Vagina (tissue), 2 donors: ENCODE results near the gene SPPL2A. TPM values are rescaled to one million over a fixed set of nuclear protein-coding genes. Genes with fewer than 3 reads are reported as not detected.

Source experiments
- DNase-seq, 2 donors: peaks; one replicate each; pipeline ENCODE4 v3.0.0-alpha.2; 2017; ENCODE audit errors: extremely low spot score in 2 of 2
- H3K27ac ChIP-seq: fragments of 200-600 bp; sonication (generic); one replicate; pipeline ENCODE4 v1.5.1; 2019
- H3K27me3 ChIP-seq: fragments of 200-600 bp; sonication (generic); one replicate; pipeline ENCODE4 v1.5.1; 2019
- H3K36me3 ChIP-seq, 2 donors: fragments of 200-600 bp; sonication (generic); one replicate each; pipeline ENCODE4 v1.5.1; 2017 to 2019
- H3K4me1 ChIP-seq: fragments of 200-600 bp; sonication (generic); one replicate; pipeline ENCODE4 v1.5.1; 2019
- H3K4me3 ChIP-seq, 2 donors: fragments of 200-600 bp; sonication (generic); 1 replicate in 1 of 2; 2 replicates in 1 of 2; pipeline ENCODE4 v1.5.1; 2016 to 2019
- H3K9me3 ChIP-seq: fragments of 200-600 bp; sonication (generic); one replicate; pipeline ENCODE4 v1.5.1; 2019
- CTCF ChIP-seq, 3 experiments: fragments of 450-650 bp in 2 of 3; fragments of 200-600 bp in 1 of 3; sonication (generic) in 1 of 3; IDR thresholded peaks; one replicate each; pipeline ENCODE4 v1.5.1; 2017 to 2019; ENCODE audit warnings: antibody characterized with exemption in 3 of 3, mild to moderate bottlenecking in 2 of 3, moderate library complexity in 2 of 3
- POLR2A ChIP-seq, 2 donors: fragments of 450-650 bp; IDR thresholded peaks; one replicate each; pipeline ENCODE4 v1.6.1; 2017; ENCODE audit warnings: antibody characterized with exemption in 2 of 2, mild to moderate bottlenecking in 2 of 2, moderate library complexity in 2 of 2
- POLR2AphosphoS5 ChIP-seq, 2 donors: sonication (generic); formaldehyde crosslinking; IDR thresholded peaks; one replicate each; pipeline ENCODE4 v1.9.0; 2017; ENCODE audit warnings: antibody characterized with exemption in 2 of 2, mild to moderate bottlenecking in 2 of 2, low read depth in 1 of 2; ENCODE audit not compliant: insufficient read depth in 1 of 2
- intact Hi-C: fragments of 100-400 bp; cut with DNase I; formaldehyde crosslinking; loops from one replicate; pipeline ENCODE4 v1.15.1; 2023
- total RNA-seq: library from RNA; depleted of rRNA; stranded (reverse); fragments of >200 nt; gene quantifications from one replicate; pipeline ENCODE4 v1.2.3, GENCODE V29; 2016

Gene SPPL2A
- total RNA-seq, 1 donor from 2014 or later, result 147 TPM

GRCh38 chr15:50810128-50810527 lies 44.6 kb upstream of the SPPL2A start:
- TF ChIP-seq POLR2A (IDR thresholded peaks at IDR 0.05) (no peak), POLR2AphosphoS5 (IDR thresholded peaks at IDR 0.05; ENCODE audit: insufficient read depth in 1 of 2, low read depth in 1 of 2) (no peak), CTCF (IDR thresholded peaks at IDR 0.05) (no peak)

GRCh38 chr15:50808728-50809127 lies 43.2 kb upstream of the SPPL2A start:
- no peaks in the 10 kb centered on the region for H3K27me3 ChIP-seq

More at GRCh38 chr15:50810128-50810527, 44.6 kb upstream of the SPPL2A start:
- DNase-seq, result no peak
- no peaks in the 10 kb centered on the region for H3K36me3 ChIP-seq
- H3K27ac ChIP-seq, result no peak overlapping the region
- intact Hi-C loops, result no loop called here
- no peaks in the 10 kb centered on the region for H3K4me1 ChIP-seq
- no peaks in the 10 kb centered on the region for H3K9me3 ChIP-seq
- no peaks in the 10 kb centered on the region for H3K27me3 ChIP-seq
- no peak overlapping the region for H3K4me3 ChIP-seq

GRCh38 chr15:50803479-50804180 lies 38.1 kb upstream of the SPPL2A start:
- no peak overlapping the region for H3K4me3 ChIP-seq
- no peaks in the 10 kb centered on the region for H3K4me1 ChIP-seq
- H3K9me3 ChIP-seq, result no peaks in the 10 kb centered on the region
- intact Hi-C loops, result no loop called here
- no peaks in the 10 kb centered on the region for H3K36me3 ChIP-seq
- no peak overlapping the region for H3K27ac ChIP-seq
- no peaks in the 10 kb centered on the region for H3K27me3 ChIP-seq
- no peak for TF ChIP-seq POLR2AphosphoS5 (IDR thresholded peaks at IDR 0.05; ENCODE audit: insufficient read depth in 1 of 2, low read depth in 1 of 2)
- no peak for TF ChIP-seq POLR2A (IDR thresholded peaks at IDR 0.05)
- no peak for TF ChIP-seq CTCF (IDR thresholded peaks at IDR 0.05)
- DNase-seq, result no peak

More at GRCh38 chr15:50808728-50809127, 43.2 kb upstream of the SPPL2A start:
- Histone ChIP-seq H3K27ac (no peak overlapping the region), H3K36me3 (no peaks in the 10 kb centered on the region), H3K9me3 (no peaks in the 10 kb centered on the region), H3K4me1 (no peaks in the 10 kb centered on the region), H3K4me3 (no peak overlapping the region)
- intact Hi-C loops, result no loop called here
- no peak for DNase-seq
- TF ChIP-seq POLR2AphosphoS5 (IDR thresholded peaks at IDR 0.05; ENCODE audit: insufficient read depth in 1 of 2, low read depth in 1 of 2) (no peak), CTCF (IDR thresholded peaks at IDR 0.05) (no peak), POLR2A (IDR thresholded peaks at IDR 0.05) (no peak)

- no peaks in the 10 kb centered on the region for H3K36me3 ChIP-seq
- H3K27me3 ChIP-seq, result no peaks in the 10 kb centered on the region
- intact Hi-C loops, result no loop called here
- no peak overlapping the region for H3K4me3 ChIP-seq
- no peak for DNase-seq
- TF ChIP-seq POLR2A (IDR thresholded peaks at IDR 0.05), result no peak
- TF ChIP-seq POLR2AphosphoS5 (IDR thresholded peaks at IDR 0.05; ENCODE audit: insufficient read depth in 1 of 2, low read depth in 1 of 2), result no peak
- TF ChIP-seq CTCF (IDR thresholded peaks at IDR 0.05), result no peak
- H3K27ac ChIP-seq, result no peak overlapping the region
- no peaks in the 10 kb centered on the region for H3K4me1 ChIP-seq
- no peaks in the 10 kb centered on the region for H3K9me3 ChIP-seq
These were observed 35.2 kb upstream of the SPPL2A start for GRCh38 chr15:50800715-50801114.

- no peak for DNase-seq
- H3K4me1 ChIP-seq, result no peaks in the 10 kb centered on the region
- H3K9me3 ChIP-seq, result no peaks in the 10 kb centered on the region
- no peaks in the 10 kb centered on the region for H3K27me3 ChIP-seq
- intact Hi-C loops, result no loop called here
- H3K27ac ChIP-seq, result no peak overlapping the region
- no peak overlapping the region for H3K4me3 ChIP-seq
- TF ChIP-seq POLR2AphosphoS5 (IDR thresholded peaks at IDR 0.05; ENCODE audit: insufficient read depth in 1 of 2, low read depth in 1 of 2) (no peak), POLR2A (IDR thresholded peaks at IDR 0.05) (no peak), CTCF (IDR thresholded peaks at IDR 0.05) (no peak)
- no peaks in the 10 kb centered on the region for H3K36me3 ChIP-seq
These were observed 33.2 kb upstream of the SPPL2A start for GRCh38 chr15:50798684-50799083.
